ENCODE results near the gene DISC1. TPM values are rescaled to one million over a fixed set of nuclear protein-coding genes. Genes with fewer than 3 reads are reported as not detected.

The DISC1 gene
- total RNA-seq, 1 experiment from 2014 or later: 2.1 TPM

DNA sequence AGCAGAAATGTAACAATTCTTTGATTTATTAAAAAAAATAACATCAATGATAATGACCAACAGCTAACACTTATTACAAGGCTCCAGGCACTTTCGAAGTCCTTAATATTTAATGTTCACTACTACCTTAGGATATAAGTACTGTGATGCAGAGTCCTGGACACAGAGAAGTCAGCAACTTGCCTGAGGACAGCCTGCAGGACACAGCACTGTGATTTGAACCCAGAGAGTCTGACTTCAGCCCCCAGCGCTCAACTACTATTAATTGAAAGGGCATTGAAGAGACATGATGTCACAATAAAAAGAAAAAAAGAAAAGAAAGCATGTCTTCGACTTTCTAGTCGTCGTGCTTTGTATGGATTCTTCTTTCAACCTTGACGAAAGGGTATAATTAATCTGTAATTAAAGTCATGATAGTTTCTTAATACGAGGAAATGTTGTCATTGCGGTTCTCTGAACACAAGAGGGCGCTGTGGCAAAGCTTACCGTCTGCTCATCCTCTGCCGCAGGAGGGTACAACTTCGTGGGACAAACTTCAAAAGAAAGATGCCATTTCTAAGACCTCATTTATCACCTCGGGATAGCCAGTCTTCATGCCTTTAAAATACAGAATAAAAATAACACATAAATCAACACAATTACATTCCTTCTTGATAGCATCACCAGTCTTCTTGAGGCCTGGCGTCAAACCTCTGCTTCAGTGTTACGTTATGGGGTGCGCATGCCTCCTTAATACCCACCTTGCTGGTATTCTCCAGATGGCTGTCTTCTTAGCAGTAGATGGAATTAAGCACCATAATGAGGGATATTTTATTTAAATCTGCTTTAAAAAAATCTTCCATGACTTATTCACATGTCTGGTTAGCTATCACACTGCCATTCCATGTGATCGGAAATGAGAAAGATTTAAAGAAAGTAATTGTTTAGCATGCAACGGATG, 240.1 kb downstream of the DISC1 start:
- BruUV-seq (replicated peaks): no TSS peak

GRCh38 chr1:231867607-231868006, 241.0 kb downstream of the DISC1 start:
- Mint-ChIP-seq H3K4me1 (ENCODE audit: insufficient read depth, unreplicated experiment) (peaks cover 24% of the 10 kb centered on the region), H3K27ac (ENCODE audit: low read depth, unreplicated experiment) (no peak overlapping the region), H3K9me3 (ENCODE audit: unreplicated experiment) (no peaks in the 10 kb centered on the region), H3K27me3 (ENCODE audit: insufficient read depth, unreplicated experiment) (no peaks in the 10 kb centered on the region), H3K4me3 (ENCODE audit: unreplicated experiment) (no peak overlapping the region), H3K36me3 (ENCODE audit: insufficient read depth, unreplicated experiment) (no peaks in the 10 kb centered on the region)
- TF ChIP-seq, protein P1, sequence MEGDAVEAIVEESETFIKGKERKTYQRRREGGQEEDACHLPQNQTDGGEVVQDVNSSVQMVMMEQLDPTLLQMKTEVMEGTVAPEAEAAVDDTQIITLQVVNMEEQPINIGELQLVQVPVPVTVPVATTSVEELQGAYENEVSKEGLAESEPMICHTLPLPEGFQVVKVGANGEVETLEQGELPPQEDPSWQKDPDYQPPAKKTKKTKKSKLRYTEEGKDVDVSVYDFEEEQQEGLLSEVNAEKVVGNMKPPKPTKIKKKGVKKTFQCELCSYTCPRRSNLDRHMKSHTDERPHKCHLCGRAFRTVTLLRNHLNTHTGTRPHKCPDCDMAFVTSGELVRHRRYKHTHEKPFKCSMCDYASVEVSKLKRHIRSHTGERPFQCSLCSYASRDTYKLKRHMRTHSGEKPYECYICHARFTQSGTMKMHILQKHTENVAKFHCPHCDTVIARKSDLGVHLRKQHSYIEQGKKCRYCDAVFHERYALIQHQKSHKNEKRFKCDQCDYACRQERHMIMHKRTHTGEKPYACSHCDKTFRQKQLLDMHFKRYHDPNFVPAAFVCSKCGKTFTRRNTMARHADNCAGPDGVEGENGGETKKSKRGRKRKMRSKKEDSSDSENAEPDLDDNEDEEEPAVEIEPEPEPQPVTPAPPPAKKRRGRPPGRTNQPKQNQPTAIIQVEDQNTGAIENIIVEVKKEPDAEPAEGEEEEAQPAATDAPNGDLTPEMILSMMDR (IDR thresholded peaks at IDR 0.05; ENCODE audit: unreplicated experiment): no peak
- ChIA-PET CTCF (interaction anchor here (0.5 to 8.9 kb wide), 70 partner anchors 9 to 1484 kb away, joined by 3 to 154 read pairs (median 4); partner anchors contain the start of gene SIPA1L2), POLR2A (interaction anchor here (0.6 to 4.2 kb wide), 16 partner anchors 8 to 762 kb away, joined by 3 to 31 read pairs (median 4); partner anchors contain the start of gene SIPA1L2)
- no peak for DNase-seq (ENCODE audit: unreplicated experiment)
- no TSS peak for BruUV-seq (replicated peaks)
- intact Hi-C loops (cut with micrococcal nuclease): loop anchor here (2.0 to 5.0 kb wide), 6 partner anchors 143 to 555 kb away; no protein-coding TSS in a partner anchor

More for the DNA sequence above, 240.1 kb downstream of the DISC1 start:
- H3K27me3 Mint-ChIP-seq (ENCODE audit: insufficient read depth, unreplicated experiment): no peaks in the 10 kb centered on the region
- no peaks in the 10 kb centered on the region for H3K9me3 Mint-ChIP-seq (ENCODE audit: unreplicated experiment)
- peaks cover 20% of the 10 kb centered on the region for H3K4me1 Mint-ChIP-seq (ENCODE audit: insufficient read depth, unreplicated experiment)
- H3K27ac Mint-ChIP-seq (ENCODE audit: low read depth, unreplicated experiment): peak overlapping the region; percentile 60
- POLR2A ChIA-PET: interaction anchor here (0.6 to 4.2 kb wide), 16 partner anchors 181 to 1140 kb away, joined by 3 to 31 read pairs (median 4); partner anchors contain the start of gene SIPA1L2
- intact Hi-C loops (cut with micrococcal nuclease): loop anchor here (1.0 to 5.0 kb wide), 9 partner anchors 109 to 762 kb away; no protein-coding TSS in a partner anchor
- no peak overlapping the region for H3K4me3 Mint-ChIP-seq (ENCODE audit: unreplicated experiment)
- TF ChIP-seq, protein P1 (IDR thresholded peaks at IDR 0.05; ENCODE audit: unreplicated experiment): peak; percentile 100
- no peaks in the 10 kb centered on the region for H3K36me3 Mint-ChIP-seq (ENCODE audit: insufficient read depth, unreplicated experiment)
- DNase-seq (ENCODE audit: unreplicated experiment): peak; percentile 89
- CTCF ChIA-PET: interaction anchor here (0.5 to 8.9 kb wide), 108 partner anchors 8 to 1567 kb away, joined by 3 to 154 read pairs (median 4); partner anchors contain the start of gene SIPA1L2

- POLR2A ChIA-PET: interaction anchor here (0.7 to 0.9 kb wide), 3 partner anchors 183 to 758 kb away, joined by 3 read pairs; no protein-coding TSS in a partner anchor
- H3K4me1 Mint-ChIP-seq (ENCODE audit: insufficient read depth, unreplicated experiment): peaks cover 24% of the 10 kb centered on the region
- no peak overlapping the region for H3K27ac Mint-ChIP-seq (ENCODE audit: low read depth, unreplicated experiment)
- no peak for DNase-seq (ENCODE audit: unreplicated experiment)
- CTCF ChIA-PET: interaction anchor here (0.8 to 8.9 kb wide), 8 partner anchors 11 to 758 kb away, joined by 3 to 154 read pairs (median 6); no protein-coding TSS in a partner anchor
- no peak overlapping the region for H3K4me3 Mint-ChIP-seq (ENCODE audit: unreplicated experiment)
- H3K27me3 Mint-ChIP-seq (ENCODE audit: insufficient read depth, unreplicated experiment): no peaks in the 10 kb centered on the region
- TF ChIP-seq, protein P1 (IDR thresholded peaks at IDR 0.05; ENCODE audit: unreplicated experiment): no peak
- H3K36me3 Mint-ChIP-seq (ENCODE audit: insufficient read depth, unreplicated experiment): no peaks in the 10 kb centered on the region
- H3K9me3 Mint-ChIP-seq (ENCODE audit: unreplicated experiment): no peaks in the 10 kb centered on the region
- BruUV-seq (replicated peaks): no TSS peak
- intact Hi-C loops (cut with micrococcal nuclease): loop anchor here (5.0 kb wide), 3 partner anchors 303 to 433 kb away; no protein-coding TSS in a partner anchor
These were observed 242.8 kb downstream of the DISC1 start for GRCh38 chr1:231869364-231869763.

DNA sequence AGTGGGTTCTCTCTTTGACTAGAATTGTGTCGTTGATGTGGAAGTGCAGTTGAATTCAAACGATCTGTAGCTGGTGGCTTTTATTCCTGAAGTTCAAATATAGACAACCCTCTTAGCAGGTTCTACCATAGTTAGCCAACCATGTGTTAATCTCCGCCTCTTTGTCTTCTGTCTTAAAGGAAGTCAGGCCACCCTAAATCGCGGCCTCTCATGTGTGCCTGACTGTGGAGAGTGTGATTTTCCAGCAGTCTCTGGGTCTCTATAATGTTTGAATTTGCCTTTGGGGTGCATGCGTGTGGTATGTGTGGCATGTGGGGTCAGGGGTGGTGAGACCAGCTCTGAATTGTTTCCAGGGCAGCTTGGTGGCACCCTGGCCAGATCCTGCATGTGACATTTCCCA, 244.9 kb downstream of the DISC1 start:
- BruUV-seq (replicated peaks): no TSS peak
- DNase-seq (ENCODE audit: unreplicated experiment): no peak
- TF ChIP-seq, protein P1 (IDR thresholded peaks at IDR 0.05; ENCODE audit: unreplicated experiment): no peak
- intact Hi-C loops (cut with micrococcal nuclease): no loop called here
- CTCF ChIA-PET: interaction anchor here (1.3 kb wide), 1 partner anchor 10 kb away, joined by 6 read pairs; no protein-coding TSS in a partner anchor
- Mint-ChIP-seq H3K4me1 (ENCODE audit: insufficient read depth, unreplicated experiment) (peaks cover 22% of the 10 kb centered on the region), H3K27me3 (ENCODE audit: insufficient read depth, unreplicated experiment) (no peaks in the 10 kb centered on the region), H3K36me3 (ENCODE audit: insufficient read depth, unreplicated experiment) (no peaks in the 10 kb centered on the region), H3K9me3 (ENCODE audit: unreplicated experiment) (peaks cover 7% of the 10 kb centered on the region), H3K4me3 (ENCODE audit: unreplicated experiment) (no peak overlapping the region), H3K27ac (ENCODE audit: low read depth, unreplicated experiment) (no peak overlapping the region)
- POLR2A ChIA-PET: interaction anchor here (0.7 kb wide), 1 partner anchor 551 kb away, joined by 4 read pairs; no protein-coding TSS in a partner anchor

Measured in MCF 10A (cell line).